Neural progenitor cell (in vitro differentiated cells): ENCODE measurements around the gene TOX2.

Experiments used
- EZH2 ChIP-seq: fragments of 200-600 bp; sonication (generic); IDR thresholded peaks from 2 replicates; pipeline ENCODE4 v1.6.1; 2017; ENCODE audit warnings: antibody characterized with exemption, mild to moderate bottlenecking, moderate library complexity
- TF ChIP-seq, protein P1 (sequence below): fragments of 200-600 bp; sonication (generic); IDR thresholded peaks from 2 replicates; pipeline ENCODE4 v1.5.1; 2017; ENCODE audit warnings: antibody characterized with exemption, mild to moderate bottlenecking

DNA sequence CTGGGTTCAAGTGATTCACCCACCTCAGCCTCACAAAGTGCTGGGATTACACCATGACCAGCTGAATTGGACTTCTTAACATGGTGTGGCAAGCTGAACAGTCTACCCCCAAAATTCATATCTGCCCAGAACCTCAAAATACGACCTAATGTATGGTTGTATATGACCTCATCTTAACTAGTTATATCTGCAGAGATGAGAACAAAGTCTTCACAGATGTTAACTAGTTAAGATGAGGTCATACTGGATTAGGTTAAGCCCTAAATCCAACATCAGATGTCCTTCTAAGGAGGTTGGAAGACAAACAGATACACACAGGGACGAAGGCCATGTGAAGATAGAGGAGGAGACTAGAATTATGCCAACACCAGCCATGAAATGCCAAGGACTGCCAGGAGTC lies 169.8 kb downstream of the TOX2 start:
- no peak for TF ChIP-seq EZH2
- TF ChIP-seq, protein P1, sequence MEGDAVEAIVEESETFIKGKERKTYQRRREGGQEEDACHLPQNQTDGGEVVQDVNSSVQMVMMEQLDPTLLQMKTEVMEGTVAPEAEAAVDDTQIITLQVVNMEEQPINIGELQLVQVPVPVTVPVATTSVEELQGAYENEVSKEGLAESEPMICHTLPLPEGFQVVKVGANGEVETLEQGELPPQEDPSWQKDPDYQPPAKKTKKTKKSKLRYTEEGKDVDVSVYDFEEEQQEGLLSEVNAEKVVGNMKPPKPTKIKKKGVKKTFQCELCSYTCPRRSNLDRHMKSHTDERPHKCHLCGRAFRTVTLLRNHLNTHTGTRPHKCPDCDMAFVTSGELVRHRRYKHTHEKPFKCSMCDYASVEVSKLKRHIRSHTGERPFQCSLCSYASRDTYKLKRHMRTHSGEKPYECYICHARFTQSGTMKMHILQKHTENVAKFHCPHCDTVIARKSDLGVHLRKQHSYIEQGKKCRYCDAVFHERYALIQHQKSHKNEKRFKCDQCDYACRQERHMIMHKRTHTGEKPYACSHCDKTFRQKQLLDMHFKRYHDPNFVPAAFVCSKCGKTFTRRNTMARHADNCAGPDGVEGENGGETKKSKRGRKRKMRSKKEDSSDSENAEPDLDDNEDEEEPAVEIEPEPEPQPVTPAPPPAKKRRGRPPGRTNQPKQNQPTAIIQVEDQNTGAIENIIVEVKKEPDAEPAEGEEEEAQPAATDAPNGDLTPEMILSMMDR, result no peak
